Measurements from ENCODE around the gene NAGA. TPM values are rescaled to one million over a fixed set of nuclear protein-coding genes. Genes with fewer than 3 reads are reported as not detected.

The NAGA gene
- total RNA-seq, 4 donors from 2014 or later: 24.8 to 47.6 (median 35.3) TPM

GRCh38 chr22:42060489-42060888 is 10.1 kb downstream of the NAGA start:
- DNase-seq (ENCODE audit: low spot score): no peak
- no peak for ATAC-seq (ENCODE audit: low FRiP score)
- no peak for TF ChIP-seq CTCF (IDR thresholded peaks at IDR 0.05)

GRCh38 chr22:42056757-42057511 is 13.7 kb downstream of the NAGA start:
- no peak for ATAC-seq (ENCODE audit: low FRiP score)
- no peak for DNase-seq (ENCODE audit: low spot score)
- no peak for TF ChIP-seq CTCF (IDR thresholded peaks at IDR 0.05)

GRCh38 chr22:42052765-42053164 is 17.8 kb downstream of the NAGA start:
- TF ChIP-seq CTCF (IDR thresholded peaks at IDR 0.05): no peak
- ATAC-seq (ENCODE audit: low FRiP score) (no peak), DNase-seq (ENCODE audit: low spot score) (no peak)

GRCh38 chr22:42050641-42051180 is 19.9 kb downstream of the NAGA start:
- no peak for DNase-seq (ENCODE audit: low spot score)
- ATAC-seq (ENCODE audit: low FRiP score): no peak
- TF ChIP-seq CTCF (IDR thresholded peaks at IDR 0.05): no peak

GRCh38 chr22:42041784-42042183 is 28.8 kb downstream of the NAGA start:
- ATAC-seq (ENCODE audit: low FRiP score): no peak
- no peak for TF ChIP-seq CTCF (IDR thresholded peaks at IDR 0.05)
- DNase-seq (ENCODE audit: low spot score): no peak

- TF ChIP-seq CTCF (IDR thresholded peaks at IDR 0.05): no peak
- no peak for DNase-seq (ENCODE audit: low spot score)
- ATAC-seq (ENCODE audit: low FRiP score): no peak
Observed at GRCh38 chr22:42039271-42039670, 31.3 kb downstream of the NAGA start.

- ATAC-seq (ENCODE audit: low FRiP score) (no peak), DNase-seq (ENCODE audit: low spot score) (no peak)
- TF ChIP-seq CTCF (IDR thresholded peaks at IDR 0.05): no peak
Observed at GRCh38 chr22:42035256-42035655, 35.4 kb downstream of the NAGA start.

Measured in omental fat pad (tissue), 4 donors.